Upper lobe of left lung (tissue), 4 donors: ENCODE data around the gene SGSH.

Source experiments
- CTCF ChIP-seq, 6 experiments: fragments of 450-650 bp in 4 of 6; fragments of 200-600 bp in 2 of 6; sonication (generic) in 2 of 6; IDR thresholded peaks; one replicate each; pipeline ENCODE4 v1.5.1; 2016 to 2019; ENCODE audit warnings: antibody characterized with exemption in 6 of 6
- EP300 ChIP-seq, 4 donors: sonication (generic); formaldehyde crosslinking; IDR thresholded peaks; one replicate each; pipeline ENCODE4 v1.5.1; 2017; ENCODE audit warnings: antibody characterized with exemption in 4 of 4, control low read depth in 2 of 4
- POLR2A ChIP-seq, 4 donors: fragments of 450-650 bp; IDR thresholded peaks; one replicate each; pipeline ENCODE4 v1.5.1; 2016 to 2017; ENCODE audit warnings: antibody characterized with exemption in 4 of 4, mild to moderate bottlenecking in 2 of 4

- TF ChIP-seq CTCF (IDR thresholded peaks at IDR 0.05): no peak
- TF ChIP-seq POLR2A (IDR thresholded peaks at IDR 0.05): no peak
- TF ChIP-seq EP300 (IDR thresholded peaks at IDR 0.05): no peak
Measured at GRCh38 chr17:80244871-80245509, 24.9 kb upstream of the SGSH start.
